HCT116 (cell line): Measurements from ENCODE around the gene PDK2.

Experiments used
- EZH2 ChIP-seq: fragments of 200-600 bp; sonication (generic); IDR thresholded peaks from 2 replicates; pipeline ENCODE4 v1.6.1; 2017; ENCODE audit warnings: antibody characterized with exemption, mixed run types
- JUND ChIP-seq: IDR thresholded peaks from 2 replicates; pipeline ENCODE4 v1.6.1; 2012
- POLR2A ChIP-seq: IDR thresholded peaks from 2 replicates; pipeline ENCODE4 v1.7.0; 2011; ENCODE audit warnings: borderline replicate concordance; ENCODE audit not compliant: insufficient read depth, insufficient read length; ENCODE audit errors: extremely low read depth
- ZFX ChIP-seq: fragments of 450-650 bp; IDR thresholded peaks from 2 replicates; pipeline ENCODE4 v1.6.1; 2017
- TF ChIP-seq, protein P1 (sequence below), 3 experiments: fragments of 200-600 bp in 1 of 3; sonication (generic) in 1 of 3; IDR thresholded peaks in 2 of 3; conservative IDR thresholded peaks in 1 of 3; 2 replicates each; pipeline ENCODE4 v1.5.1; 2012 to 2017; ENCODE audit warnings: low read depth in 2 of 3, low read length in 2 of 3, antibody characterized with exemption in 1 of 3, borderline replicate concordance in 1 of 3, control low read depth in 1 of 3, mild to moderate bottlenecking in 1 of 3, mixed read lengths in 1 of 3, mixed run types in 1 of 3, moderate library complexity in 1 of 3; ENCODE audit not compliant: insufficient read depth in 1 of 3
- TF ChIP-seq, protein P2 (sequence below): IDR thresholded peaks from 2 replicates; pipeline ENCODE4 v1.6.1; 2011; ENCODE audit warnings: mild to moderate bottlenecking, low read length, moderate library complexity; ENCODE audit not compliant: insufficient replicate concordance; ENCODE audit errors: extremely low read depth

DNA sequence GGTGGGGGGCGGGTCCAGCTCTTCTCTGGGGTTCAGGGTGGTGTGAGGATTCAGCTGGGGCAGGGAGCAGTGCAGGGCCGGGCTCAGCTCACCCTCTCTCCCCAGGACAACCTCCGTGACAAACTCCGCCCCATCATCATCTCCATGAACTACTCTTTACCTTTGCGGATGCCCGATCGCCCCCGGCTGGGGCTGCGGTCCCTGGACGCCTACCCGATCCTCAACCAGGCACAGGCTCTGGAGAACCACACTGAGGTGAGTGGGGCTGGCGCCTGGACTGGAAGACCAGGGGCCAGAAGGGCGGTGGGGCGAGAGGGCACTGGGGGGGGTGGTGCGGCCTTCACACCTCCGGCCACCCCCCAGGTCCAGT, 18.9 kb upstream of the PDK2 start:
- no peak for TF ChIP-seq JUND
- TF ChIP-seq, protein P1, sequence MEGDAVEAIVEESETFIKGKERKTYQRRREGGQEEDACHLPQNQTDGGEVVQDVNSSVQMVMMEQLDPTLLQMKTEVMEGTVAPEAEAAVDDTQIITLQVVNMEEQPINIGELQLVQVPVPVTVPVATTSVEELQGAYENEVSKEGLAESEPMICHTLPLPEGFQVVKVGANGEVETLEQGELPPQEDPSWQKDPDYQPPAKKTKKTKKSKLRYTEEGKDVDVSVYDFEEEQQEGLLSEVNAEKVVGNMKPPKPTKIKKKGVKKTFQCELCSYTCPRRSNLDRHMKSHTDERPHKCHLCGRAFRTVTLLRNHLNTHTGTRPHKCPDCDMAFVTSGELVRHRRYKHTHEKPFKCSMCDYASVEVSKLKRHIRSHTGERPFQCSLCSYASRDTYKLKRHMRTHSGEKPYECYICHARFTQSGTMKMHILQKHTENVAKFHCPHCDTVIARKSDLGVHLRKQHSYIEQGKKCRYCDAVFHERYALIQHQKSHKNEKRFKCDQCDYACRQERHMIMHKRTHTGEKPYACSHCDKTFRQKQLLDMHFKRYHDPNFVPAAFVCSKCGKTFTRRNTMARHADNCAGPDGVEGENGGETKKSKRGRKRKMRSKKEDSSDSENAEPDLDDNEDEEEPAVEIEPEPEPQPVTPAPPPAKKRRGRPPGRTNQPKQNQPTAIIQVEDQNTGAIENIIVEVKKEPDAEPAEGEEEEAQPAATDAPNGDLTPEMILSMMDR (IDR thresholded peaks at IDR 0.05 in 2 of 3, conservative IDR thresholded peaks at IDR 0.05 in 1 of 3; ENCODE audit: borderline replicate concordance in 1 of 3, insufficient read depth in 1 of 3, low read depth in 2 of 3, low read length in 2 of 3): no peak
- no peak for TF ChIP-seq POLR2A
- TF ChIP-seq ZFX: no peak
- no peak for TF ChIP-seq EZH2
- TF ChIP-seq, protein P2, sequence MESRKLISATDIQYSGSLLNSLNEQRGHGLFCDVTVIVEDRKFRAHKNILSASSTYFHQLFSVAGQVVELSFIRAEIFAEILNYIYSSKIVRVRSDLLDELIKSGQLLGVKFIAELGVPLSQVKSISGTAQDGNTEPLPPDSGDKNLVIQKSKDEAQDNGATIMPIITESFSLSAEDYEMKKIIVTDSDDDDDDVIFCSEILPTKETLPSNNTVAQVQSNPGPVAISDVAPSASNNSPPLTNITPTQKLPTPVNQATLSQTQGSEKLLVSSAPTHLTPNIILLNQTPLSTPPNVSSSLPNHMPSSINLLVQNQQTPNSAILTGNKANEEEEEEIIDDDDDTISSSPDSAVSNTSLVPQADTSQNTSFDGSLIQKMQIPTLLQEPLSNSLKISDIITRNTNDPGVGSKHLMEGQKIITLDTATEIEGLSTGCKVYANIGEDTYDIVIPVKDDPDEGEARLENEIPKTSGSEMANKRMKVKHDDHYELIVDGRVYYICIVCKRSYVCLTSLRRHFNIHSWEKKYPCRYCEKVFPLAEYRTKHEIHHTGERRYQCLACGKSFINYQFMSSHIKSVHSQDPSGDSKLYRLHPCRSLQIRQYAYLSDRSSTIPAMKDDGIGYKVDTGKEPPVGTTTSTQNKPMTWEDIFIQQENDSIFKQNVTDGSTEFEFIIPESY: no peak
